GM03348 (cell line): ENCODE measurements around the gene TGIF2.
"Not testable (repeated sequence)": the region's sequence is repeated elsewhere in the genome, so short reads cannot be mapped to it uniquely, and the experiment has no call there.

Experiments
- DNase-seq: peaks from one replicate; pipeline ENCODE4 v3.0.0; 2012; ENCODE audit warnings: low spot score

TGIF2 gene

DNA sequence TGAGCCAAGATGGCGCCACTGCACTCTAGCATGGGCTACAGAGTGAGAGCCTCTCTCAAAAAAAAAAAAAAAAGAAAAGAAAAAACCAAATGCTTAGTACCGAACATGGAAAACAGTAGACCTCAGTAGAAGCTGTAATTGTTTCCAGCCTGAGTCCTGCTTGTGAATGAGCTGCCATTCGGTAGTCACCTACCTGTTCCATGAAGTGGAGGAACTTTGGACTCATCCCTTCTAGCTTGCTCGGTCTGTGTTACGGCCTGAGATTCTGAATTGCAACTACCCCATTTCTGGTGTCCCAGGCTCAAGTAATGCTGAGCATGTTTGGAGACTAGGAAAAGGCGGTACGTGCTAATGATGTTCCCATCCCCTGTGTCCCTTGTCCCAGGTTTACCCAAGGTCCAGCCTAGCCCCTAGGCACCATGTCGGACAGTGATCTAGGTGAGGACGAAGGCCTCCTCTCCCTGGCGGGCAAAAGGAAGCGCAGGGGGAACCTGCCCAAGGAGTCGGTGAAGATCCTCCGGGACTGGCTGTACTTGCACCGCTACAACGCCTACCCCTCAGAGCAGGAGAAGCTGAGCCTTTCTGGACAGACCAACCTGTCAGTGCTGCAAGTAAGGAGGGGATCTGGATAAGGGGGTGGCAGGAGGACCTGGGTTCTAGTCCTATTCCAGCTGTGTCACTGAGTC lies 5.1 kb downstream of the TGIF2 start:
- no peak for DNase-seq

DNA sequence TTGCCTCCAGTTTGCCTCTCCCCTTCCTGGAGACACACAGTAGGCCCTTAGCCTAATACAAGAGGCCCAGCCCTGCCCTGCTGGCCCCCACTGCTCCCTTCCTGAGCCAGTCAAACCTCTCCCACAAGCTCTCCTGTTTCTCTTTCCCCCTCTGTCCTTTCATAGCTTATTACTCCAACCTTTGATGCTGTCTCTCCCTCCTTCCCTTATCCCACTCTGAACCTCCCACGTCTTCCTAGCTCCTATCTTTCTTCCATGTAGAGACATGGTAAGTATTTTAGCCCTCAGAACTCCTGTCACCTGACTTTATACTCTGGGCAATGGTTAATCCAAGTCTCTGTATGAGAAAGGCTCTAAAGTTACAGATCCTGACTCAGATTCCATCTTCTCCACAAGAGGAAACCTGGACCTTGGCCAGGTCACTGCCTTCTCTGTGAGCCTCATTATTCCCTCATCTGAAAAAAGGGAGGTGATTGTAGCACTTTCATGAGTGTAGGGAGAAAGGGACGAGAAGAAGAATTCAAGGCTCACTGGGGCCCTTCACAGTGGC lies 6.7 kb downstream of the TGIF2 start:
- DNase-seq, result no peak

DNA sequence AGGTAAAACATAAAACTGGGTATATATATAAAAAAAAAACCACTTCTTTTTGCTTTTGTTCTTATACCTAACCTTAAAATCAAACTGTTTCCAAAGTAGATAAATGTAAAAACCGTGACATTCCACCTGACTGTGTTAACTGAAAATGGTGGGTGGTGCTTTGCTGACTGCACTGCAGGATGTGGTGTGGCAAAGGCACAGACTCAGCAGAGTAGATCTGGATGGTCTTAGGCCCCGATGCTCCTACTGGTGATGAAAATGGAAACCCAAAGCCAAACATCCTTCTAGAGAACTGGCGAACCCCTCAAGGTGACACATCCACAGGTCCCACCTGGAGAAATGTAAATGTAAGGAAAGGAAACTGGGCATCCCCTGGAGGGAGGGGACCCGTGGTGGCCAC lies 8.9 kb downstream of the TGIF2 start:
- DNase-seq, result no peak

DNA sequence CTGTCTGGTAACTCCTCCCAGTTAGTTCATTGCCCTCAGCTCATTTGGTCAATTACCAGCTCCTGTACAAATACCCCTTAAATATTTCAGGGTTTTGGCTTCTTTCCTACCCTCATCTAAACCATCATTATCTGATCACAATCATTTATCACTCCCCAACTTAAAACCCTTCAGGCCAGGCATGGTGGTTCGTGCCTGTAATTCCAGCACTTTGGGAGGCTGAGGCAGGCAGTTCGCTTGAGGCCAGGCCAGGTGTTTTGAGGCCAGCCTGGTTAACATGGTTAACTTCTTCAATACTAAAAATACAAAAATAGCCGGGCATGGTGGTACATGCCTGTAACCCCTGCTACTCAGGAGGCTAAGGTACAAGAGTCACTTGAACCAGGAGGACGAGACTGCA lies 9.4 kb downstream of the TGIF2 start:
- DNase-seq, result no peak

DNA sequence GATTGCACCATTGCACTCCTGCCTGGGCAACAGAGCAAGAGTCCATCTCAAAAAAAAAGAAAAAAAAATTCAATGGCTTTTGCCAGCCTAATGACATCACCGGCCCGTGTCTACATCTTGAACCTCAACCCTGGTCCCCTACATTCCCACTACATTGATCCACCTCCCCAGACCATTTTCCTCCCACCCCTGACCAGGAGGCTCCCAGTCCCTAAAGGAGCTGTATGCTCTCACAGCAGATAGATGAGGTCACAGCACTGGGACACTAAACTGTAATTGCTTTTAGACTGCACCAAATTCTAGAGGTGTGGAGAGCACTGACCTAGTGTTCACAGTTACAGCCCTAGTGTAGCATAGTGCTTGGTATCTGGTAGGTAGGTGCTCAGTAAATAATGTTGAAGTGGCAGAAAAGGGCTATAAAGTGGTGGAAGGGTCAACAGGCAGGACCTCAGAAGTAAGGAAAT lies 10.7 kb downstream of the TGIF2 start:
- no peak for DNase-seq

DNA sequence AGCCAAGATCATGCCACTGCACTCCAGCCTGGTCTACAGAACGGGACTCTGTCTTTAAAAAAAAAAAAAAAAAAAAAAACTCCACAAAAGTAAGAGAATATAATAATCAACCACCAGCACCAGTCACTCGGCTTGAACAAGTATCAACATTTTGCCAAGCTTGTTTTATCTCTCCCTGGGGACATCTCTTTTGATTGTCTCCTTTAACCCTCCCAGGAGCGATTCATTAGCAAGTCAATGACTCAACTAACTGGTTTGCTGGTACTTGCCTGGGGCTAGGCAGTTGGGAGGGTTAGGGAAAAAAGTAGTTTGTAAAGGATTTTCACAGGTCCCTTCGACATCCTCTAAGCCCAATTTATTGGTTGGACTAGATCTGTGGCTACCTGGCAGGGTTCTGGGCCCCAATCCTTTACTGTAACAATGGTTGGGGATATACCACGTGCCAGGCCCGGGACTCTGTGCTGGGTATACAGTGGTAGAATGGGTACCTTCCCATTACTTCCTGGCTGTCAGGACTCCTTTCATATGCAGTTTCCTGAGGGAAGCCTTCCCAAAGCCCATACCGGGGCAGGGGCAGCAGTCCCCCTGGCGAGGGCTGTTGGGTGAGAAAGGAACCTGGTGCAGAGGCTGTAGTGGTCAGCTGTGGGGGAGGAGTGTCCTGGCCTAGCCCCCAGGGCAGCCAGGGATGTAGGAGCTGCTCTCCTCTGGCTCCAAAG lies 12.2 kb downstream of the TGIF2 start:
- DNase-seq, result peak; percentile 44

DNA sequence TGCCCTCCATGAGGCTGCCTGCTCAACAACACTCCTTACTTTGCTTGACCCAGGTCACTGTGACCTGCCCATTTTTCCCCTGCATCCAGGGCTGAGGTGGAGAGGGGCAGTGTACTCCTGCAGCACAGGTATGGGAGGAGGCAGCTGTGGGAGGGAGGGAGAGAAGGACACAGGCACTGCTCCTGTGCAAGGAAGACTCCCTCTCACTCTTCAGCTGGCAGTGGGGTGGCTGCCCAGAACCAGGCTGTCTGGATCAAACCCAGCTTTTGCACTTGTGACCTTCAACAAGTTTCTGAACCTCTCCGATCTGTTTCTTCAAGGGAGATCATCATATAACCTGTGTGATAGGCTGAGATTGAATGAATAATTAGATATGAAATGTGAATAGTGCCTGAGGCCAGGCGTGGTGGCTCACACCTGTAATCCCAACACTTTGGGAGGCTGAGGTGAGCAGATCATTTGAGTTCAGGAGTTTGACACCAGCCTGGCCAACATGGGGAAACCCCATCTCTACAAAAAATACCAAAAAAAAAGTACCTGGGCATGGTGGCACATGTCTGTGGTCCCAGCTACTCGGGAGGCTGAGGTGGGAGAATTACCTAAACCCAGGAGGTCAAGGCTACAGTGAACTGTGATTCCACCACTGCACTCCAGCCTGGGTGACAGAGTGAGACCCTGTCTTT lies 14.1 kb downstream of the TGIF2 start:
- DNase-seq, result no peak

DNA sequence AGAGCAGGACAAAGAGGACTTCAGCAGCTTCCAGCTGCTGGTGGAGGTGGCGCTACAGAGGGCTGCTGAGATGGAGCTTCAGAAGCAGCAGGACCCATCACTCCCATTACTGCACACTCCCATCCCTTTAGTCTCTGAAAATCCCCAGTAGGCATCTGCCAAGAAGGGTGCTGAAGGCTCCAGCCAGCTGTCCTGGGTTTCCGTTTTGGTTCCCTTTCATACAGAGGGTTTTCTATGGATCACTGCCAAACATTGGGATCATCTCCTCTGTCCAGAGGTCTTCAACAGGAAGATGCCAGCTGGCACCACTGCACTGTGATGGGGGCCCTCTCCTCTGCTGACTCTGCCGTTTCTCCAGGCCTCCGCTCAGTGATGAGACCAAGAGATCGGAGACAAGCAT lies 17.9 kb downstream of the TGIF2 start:
- no peak for DNase-seq

DNA sequence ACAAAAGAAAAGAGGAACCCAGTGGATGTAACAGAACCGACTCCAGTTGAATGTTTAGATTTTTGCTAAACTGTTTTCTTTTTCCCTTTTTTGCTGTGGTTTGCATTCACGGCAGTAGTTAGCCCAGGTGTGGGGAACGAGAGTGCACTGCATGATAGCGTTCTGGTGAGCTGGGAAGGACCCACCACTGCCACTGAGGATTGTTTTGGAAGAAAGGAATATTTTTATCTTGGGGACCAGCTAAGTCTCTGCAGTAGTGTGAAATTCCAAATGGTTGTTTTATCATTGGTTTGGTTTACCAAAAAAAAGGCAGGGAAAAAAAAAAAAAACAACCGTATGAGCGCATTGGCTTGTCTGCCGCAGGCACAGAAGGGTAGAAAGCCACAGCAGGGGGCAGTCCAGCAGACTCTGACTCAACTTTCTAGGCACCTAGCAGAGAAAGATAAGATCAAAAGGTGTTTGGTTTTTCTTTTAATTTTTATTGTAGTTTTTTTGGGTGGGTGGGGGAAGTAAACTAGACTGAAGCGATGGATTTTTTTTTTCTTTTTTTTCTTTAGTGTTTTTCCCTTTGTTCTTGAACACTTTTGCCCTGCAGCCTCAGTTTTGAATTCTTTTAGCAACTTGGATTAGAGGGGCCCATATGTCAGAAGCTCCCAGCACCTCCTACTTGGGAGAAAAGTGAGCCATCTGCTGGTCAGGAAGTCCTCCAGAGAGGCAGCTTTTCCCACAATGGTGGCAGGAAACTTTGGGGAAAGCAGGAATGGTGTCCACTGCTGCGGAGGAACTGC lies 18.7 kb downstream of the TGIF2 start:
- peak; percentile 68 for DNase-seq

DNA sequence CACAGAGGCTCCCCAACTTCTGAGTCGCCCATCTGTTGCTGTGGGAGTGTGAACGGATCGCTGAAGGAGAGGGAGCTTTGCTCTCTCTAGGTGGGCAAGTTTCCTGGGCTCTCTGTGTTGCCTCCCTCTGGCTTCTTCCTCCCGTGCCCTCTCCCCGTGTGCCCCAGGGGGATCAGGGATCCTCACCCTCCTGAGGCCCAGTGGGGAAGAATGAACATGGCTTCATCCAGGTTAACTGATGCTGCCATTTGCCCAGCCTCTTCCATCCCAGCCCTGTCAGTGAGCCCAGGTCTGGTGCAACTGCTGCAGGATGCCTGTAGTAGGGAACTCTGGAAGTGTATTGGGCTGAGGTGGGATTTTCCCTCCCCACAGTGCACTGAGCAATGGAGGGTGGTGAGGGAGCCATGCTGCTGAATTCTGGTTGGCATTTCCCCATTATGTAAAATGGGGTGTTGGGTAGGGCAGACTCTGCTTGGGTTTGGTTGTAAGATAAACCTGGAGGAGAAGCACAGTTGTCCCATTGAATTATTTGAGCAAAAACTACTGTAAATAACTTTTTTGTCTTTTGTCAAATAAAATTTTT lies 20.0 kb downstream of the TGIF2 start:
- no peak for DNase-seq

DNA sequence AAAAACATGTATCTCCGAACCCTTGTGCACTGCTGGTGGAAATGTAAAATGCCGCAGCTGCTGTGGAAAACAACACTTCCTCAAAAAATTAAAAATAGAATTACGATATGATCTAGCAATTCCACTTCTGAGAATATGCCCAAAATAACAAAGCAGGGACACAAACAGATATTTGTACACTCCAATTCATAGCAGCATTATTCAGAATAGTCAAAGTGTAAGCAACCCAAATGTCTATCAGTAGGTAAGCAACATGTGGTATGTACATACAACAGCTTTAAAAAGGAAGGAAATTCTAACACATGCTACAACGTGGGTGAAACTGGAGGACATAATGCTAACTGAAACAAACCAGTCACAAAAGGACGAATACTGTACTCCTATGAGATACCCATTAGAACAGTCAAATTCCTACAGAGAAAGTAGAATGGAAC lies 26.5 kb downstream of the TGIF2 start:
- DNase-seq, result no peak

DNA sequence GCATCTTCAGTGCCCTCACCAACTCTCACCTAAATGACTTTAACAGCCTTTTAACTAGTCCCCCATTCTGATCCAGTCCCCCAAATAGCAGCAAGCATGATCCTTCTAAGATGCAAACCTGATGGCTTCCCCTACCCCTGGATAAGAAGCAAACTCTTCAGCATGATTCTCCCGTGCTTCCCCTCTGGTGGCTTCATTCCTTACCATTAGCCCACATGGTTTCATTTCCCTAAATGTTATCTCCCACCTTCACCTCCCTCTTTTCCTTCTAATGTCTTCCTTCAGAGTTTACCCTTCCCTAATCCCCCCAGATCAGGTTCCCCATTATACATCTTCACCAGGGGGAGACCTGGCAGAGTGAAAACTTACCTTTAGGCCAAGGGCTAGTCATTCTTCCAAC lies 28.1 kb downstream of the TGIF2 start:
- no peak for DNase-seq

DNA sequence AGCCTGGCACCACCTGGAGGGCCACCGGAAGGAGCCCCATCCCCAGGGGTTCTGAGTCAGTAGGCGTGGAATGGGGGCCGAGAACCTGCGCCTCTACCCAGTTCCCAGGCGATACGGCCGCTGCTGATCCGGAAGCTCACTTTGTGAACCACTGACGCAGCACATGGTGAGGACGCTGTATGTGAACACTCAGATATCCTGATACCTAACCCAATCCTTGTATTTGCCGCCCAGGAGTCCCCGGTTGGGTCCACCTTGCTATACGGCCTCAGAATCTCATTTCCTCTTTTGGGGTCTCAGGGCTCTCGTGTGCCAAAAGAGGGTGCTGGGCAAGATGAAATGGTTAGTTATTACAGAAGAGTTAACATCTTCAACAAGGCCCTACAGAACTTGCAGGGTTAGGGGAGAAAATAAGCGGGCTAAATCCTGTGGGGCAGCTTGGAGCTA lies 31.6 kb downstream of the TGIF2 start:
- DNase-seq, result no peak

DNA sequence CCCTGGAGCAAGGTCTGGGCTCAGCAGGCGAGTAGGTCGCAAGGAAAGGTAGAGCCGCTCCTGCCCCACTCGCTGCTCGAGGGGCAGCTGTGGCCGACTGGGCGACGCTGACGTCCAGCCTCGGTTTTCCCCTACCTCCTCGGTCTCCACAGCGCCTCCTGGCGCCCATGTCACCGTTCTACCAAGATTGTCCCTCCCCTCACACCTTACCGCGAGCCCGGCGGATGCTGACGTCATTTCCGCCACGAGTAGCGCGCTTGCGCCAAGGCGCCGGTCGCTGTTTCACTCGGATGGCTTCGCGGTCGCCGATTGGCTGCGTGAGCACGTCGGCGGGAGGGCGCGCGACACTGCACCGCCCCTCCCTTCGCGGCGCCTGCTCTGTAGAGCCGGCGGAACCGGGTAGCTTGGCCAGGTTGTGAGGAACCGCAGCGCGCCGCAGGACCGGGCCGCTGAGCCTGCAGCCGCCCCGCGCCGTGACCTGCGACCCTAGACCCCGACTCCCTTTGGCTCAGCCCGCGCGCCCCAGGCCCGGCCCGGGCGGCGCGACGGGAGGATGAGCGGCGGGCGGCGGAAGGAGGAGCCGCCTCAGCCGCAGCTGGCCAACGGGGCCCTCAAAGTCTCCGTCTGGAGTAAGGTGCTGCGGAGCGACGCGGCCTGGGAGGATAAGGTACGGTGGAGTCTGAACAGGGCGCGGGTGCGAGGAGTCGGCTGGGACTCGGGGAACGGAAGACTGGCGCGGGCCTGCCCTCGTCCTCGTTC lies 32.2 kb downstream of the TGIF2 start, which contains the start of gene RAB5IF:
Gene RAB5IF (plus strand): TSS at position 381 of the 759 bp plus-strand sequence. CDS start 173 bp downstream, at position 554.
- DNase-seq, result peak; percentile 99

DNA sequence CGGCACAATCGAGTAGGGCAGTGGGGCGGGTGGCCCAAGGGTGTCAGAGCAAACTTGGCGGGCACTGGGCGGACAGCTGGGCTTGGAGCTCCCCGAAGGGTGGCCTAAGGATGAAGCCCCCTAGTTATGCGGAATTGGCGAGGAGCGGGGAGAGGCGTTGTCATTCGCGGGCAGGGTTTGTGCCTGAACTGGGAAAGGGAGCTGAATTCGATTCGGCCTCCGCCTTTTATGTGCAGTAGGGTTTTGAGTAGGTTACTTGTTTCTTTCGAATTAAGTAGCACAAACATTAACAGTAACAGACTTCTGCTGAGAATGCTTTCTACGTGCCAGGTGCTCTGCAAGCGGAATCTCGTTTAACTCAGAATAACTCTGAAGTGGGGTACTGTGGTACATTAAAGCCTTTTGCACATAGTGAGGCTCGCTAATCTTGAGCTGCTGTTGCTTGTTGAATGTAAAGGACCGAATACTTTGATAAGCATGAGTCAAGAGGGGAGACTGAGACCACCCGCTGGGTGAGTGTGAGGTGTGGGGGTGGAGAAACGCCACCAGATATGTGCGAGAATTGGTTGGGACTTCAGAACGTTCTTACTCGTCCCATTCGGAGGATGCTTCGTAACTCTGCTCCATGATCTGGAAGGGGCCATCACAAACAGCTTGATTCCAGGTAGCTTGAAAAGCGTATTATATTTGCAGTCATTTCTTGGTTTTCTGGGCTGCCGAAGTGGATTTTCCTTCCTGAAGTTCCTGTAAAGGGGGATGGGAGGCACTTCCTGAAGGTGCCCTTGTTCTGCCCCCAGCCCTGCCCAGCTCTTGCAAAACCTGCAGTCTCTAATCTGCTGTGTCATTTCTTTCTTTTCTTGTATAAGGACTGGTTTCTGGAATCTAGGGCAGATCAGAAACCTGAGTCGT lies 33.0 kb downstream of the TGIF2 start:
- DNase-seq, result peak; percentile 36

DNA sequence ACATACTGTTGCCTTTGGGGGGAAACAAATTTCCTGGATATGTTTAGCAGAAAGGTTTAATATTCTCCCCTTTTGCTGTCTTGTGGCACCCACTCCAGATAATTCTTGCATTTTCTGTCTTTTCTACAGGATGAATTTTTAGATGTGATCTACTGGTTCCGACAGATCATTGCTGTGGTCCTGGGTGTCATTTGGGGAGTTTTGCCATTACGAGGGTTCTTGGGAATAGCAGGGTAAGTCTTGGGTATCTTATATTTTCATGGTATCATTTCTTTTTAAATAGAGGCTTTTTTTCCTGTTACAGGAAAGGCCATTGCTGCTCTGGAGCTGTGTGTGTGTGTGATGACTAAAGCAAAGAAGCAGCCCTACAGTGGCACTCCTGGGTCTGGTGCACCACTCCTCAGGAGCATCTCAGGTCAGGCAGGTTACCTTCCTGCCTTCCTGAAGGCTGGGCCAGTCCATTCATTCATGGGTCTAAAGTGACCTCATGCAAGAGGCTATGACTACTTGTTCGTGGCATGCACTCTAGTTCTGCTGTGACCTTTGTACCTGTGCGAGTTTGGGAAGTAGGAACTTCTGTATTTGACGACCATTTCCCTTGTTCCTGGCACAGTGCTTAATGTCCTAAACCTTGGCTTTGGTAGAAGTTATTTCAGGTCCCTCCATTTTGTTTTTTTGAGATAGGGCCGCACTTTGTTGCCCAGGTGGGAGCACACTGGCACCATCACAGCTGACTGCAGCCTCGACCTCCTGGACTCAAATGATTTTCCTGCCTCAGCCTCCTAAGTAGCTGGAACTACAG lies 34.4 kb downstream of the TGIF2 start:
- no peak for DNase-seq

DNA sequence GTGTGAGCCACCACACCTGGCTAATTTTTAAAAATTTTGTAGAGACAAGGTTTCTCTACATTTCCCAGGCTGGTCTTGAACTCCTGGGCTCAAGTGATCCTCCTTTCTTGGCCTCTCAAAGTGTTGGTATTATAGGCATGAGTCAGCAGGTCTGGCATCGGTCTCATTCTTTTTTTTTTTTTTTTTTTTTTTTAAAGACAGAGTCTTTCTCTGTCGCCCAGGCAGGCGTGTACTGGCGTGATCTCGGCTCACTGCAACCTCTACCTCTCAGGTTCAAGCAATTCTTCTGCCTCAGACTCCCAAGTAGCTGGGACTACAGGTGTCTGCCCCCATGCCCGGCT lies 35.0 kb downstream of the TGIF2 start:
- DNase-seq, result not testable (repeated sequence)

DNA sequence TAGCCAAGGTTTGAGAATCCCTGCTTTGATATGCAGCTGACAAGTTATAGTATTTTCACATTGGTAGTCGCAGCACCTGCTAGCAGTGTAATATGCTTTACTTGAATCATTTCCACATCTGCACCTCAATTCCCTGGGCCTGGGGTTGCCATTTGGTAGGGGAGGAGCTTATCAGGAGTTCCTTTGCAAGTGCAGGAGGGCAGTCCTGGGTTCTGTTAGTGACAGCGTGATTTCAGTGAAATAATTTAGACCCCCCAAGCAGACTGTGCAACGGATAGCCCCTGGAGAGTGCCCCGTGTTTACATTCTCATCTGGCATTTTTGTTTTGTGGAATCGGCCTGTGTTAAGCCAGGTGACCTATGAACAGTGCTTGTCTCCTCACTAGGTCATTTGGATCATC lies 38.2 kb downstream of the TGIF2 start:
- DNase-seq, result no peak

DNA sequence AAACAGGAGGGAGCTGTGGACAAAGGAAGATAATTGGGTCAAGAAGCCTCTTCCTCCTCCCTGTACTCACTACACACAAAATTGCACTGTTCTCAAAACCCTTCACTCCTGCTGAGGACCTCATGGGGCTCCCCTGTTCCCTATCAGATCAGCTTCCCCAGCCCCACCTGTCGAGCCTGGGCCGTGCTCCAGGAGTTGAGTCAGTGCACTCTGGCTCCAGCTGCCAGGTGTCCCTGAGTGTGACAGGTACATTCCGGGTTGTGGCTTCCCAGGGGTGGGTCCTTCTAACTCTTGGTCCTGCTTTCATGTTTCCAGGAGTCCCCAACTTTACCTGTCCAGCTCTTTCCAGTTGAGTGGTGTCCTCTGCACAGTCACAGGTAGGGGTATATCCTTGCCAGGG lies 40.6 kb downstream of the TGIF2 start:
- DNase-seq, result no peak
